Caco-2 (cell line): ENCODE results near the gene SHQ1. TPM values are rescaled to one million over a fixed set of nuclear protein-coding genes. Genes with fewer than 3 reads are reported as not detected.

ENCODE experiments used
- BruUV-seq: library from RNA; stranded (reverse); fragments of 400-500 nt; replicated peaks from 2 replicates; lab custom pipeline; 2021; lab: Mats Ljungman, UMichigan
- CTCF ChIA-PET: fragments of 300-600 bp; sonication (Branson Sonifier 250); formaldehyde crosslinking; loops from one replicate; lab custom pipeline; 2022; ENCODE audit warnings: antibody characterized with exemption; lab: Charles Lee
- POLR2A ChIA-PET: fragments of 300-600 bp; sonication (Branson Sonifier 250); formaldehyde crosslinking; loops from one replicate; lab custom pipeline; 2022; ENCODE audit warnings: antibody characterized with exemption; lab: Charles Lee
- DNase-seq, 2 experiments: peaks; one replicate each; pipeline versions ENCODE4 v3.0.0 to v3.0.0-alpha.2; 2020 to 2022
- H3K27me3 ChIP-seq: replicated peaks from 2 replicates; pipeline ENCODE4 v1.6.0; 2011; ENCODE audit warnings: low read length; ENCODE audit not compliant: control insufficient read depth, insufficient read depth
- H3K36me3 ChIP-seq: 2 replicates; pipeline ENCODE4 v1.5.1; 2011; ENCODE audit warnings: low read length; ENCODE audit not compliant: control insufficient read depth, insufficient read depth
- H3K4me1 ChIP-seq: fragments of 250-450 bp; sonication (Bioruptor Pico); 2 replicates; pipeline ENCODE4 v1.5.1; 2020; ENCODE audit warnings: mild to moderate bottlenecking
- H3K4me3 ChIP-seq: 2 replicates; pipeline ENCODE4 v1.5.1; 2011; ENCODE audit warnings: low read depth, mild to moderate bottlenecking, control low read depth, low read length
- H3K9me3 ChIP-seq: fragments of 250-450 bp; sonication (Bioruptor Pico); 2 replicates; pipeline ENCODE4 v1.5.1; 2020; ENCODE audit warnings: mild to moderate bottlenecking, moderate library complexity
- H3K27ac Mint-ChIP-seq: one replicate; pipeline ENCODE4 v1.8.0; 2022; ENCODE audit warnings: mixed read lengths; ENCODE audit not compliant: unreplicated experiment
- H3K27me3 Mint-ChIP-seq: one replicate; pipeline ENCODE4 v1.8.0; 2022; ENCODE audit warnings: mixed read lengths; ENCODE audit not compliant: insufficient read depth, unreplicated experiment
- H3K36me3 Mint-ChIP-seq: one replicate; pipeline ENCODE4 v1.8.0; 2022; ENCODE audit warnings: mild to moderate bottlenecking, mixed read lengths; ENCODE audit not compliant: insufficient read depth, unreplicated experiment
- H3K4me1 Mint-ChIP-seq: one replicate; pipeline ENCODE4 v1.8.0; 2022; ENCODE audit warnings: low read depth, mixed read lengths; ENCODE audit not compliant: unreplicated experiment
- H3K4me3 Mint-ChIP-seq: one replicate; pipeline ENCODE4 v1.8.0; 2022; ENCODE audit warnings: mild to moderate bottlenecking, moderate library complexity, mixed read lengths; ENCODE audit not compliant: unreplicated experiment
- H3K9me3 Mint-ChIP-seq: one replicate; pipeline ENCODE4 v1.8.0; 2022; ENCODE audit warnings: mixed read lengths; ENCODE audit not compliant: unreplicated experiment
- CTCF ChIP-seq, 2 experiments: fragments of 200-600 bp in 1 of 2; IDR thresholded peaks; 1 replicate in 1 of 2; 2 replicates in 1 of 2; pipeline versions ENCODE4 v1.5.1 to v1.8.0; 2011 to 2022; ENCODE audit warnings: antibody characterized with exemption in 1 of 2, control low read depth in 1 of 2, inconsistent platforms in 1 of 2, low read depth in 1 of 2, low read length in 1 of 2, mild to moderate bottlenecking in 1 of 2, moderate library complexity in 1 of 2; ENCODE audit not compliant: insufficient read depth in 1 of 2, severe bottlenecking in 1 of 2, unreplicated experiment in 1 of 2
- intact Hi-C: fragments of 100-400 bp; cut with micrococcal nuclease; formaldehyde crosslinking; loops from one replicate; pipeline ENCODE4 v1.10.0; 2022; ENCODE audit not compliant: unreplicated experiment
- total RNA-seq: library from RNA; stranded (reverse); gene quantifications from 2 replicates; pipeline ENCODE4 v1.2.3, GENCODE V29; 2022

Gene SHQ1
- total RNA-seq, 1 experiment from 2014 or later, result 18.8 TPM

GRCh38 chr3:72708441-72708840 is 139.8 kb downstream of the SHQ1 start:
- H3K36me3 ChIP-seq, result no peaks in the 10 kb centered on the region
- H3K27ac Mint-ChIP-seq, result no peak overlapping the region
- no peaks in the 10 kb centered on the region for H3K9me3 Mint-ChIP-seq
- H3K27me3 ChIP-seq, result no peaks in the 10 kb centered on the region
- no peaks in the 10 kb centered on the region for H3K27me3 Mint-ChIP-seq
- CTCF ChIA-PET, result no interaction called here
- H3K9me3 ChIP-seq, result no peaks in the 10 kb centered on the region
- no TSS peak for BruUV-seq
- DNase-seq, result no peak
- no peak for TF ChIP-seq CTCF (IDR thresholded peaks at IDR 0.05; ENCODE audit: insufficient read depth in 1 of 2, low read depth in 1 of 2, low read length in 1 of 2, severe bottlenecking in 1 of 2, unreplicated experiment in 1 of 2)
- H3K4me3 ChIP-seq, result no peak overlapping the region
- POLR2A ChIA-PET, result no interaction called here
- no peaks in the 10 kb centered on the region for H3K36me3 Mint-ChIP-seq
- intact Hi-C loops, result no loop called here
- no peak overlapping the region for H3K4me3 Mint-ChIP-seq
- H3K4me1 ChIP-seq, result peaks cover 11% of the 10 kb centered on the region
- H3K4me1 Mint-ChIP-seq, result peaks cover 8% of the 10 kb centered on the region

GRCh38 chr3:72702997-72703396 is 145.2 kb downstream of the SHQ1 start:
- no peak for TF ChIP-seq CTCF (IDR thresholded peaks at IDR 0.05; ENCODE audit: insufficient read depth in 1 of 2, low read depth in 1 of 2, low read length in 1 of 2, severe bottlenecking in 1 of 2, unreplicated experiment in 1 of 2)
- Histone ChIP-seq H3K9me3 (no peaks in the 10 kb centered on the region), H3K27me3 (no peaks in the 10 kb centered on the region), H3K36me3 (no peaks in the 10 kb centered on the region), H3K4me1 (peaks cover 11% of the 10 kb centered on the region), H3K4me3 (no peak overlapping the region)
- no peak overlapping the region for H3K4me3 Mint-ChIP-seq
- H3K9me3 Mint-ChIP-seq, result no peaks in the 10 kb centered on the region
- ChIA-PET POLR2A (no interaction called here), CTCF (interaction anchor here (0.7 kb wide), 1 partner anchor 76 kb away, joined by 6 read pairs; no protein-coding TSS in a partner anchor)
- peaks cover 8% of the 10 kb centered on the region for H3K4me1 Mint-ChIP-seq
- H3K27ac Mint-ChIP-seq, result no peak overlapping the region
- no TSS peak for BruUV-seq
- H3K27me3 Mint-ChIP-seq, result no peaks in the 10 kb centered on the region
- H3K36me3 Mint-ChIP-seq, result no peaks in the 10 kb centered on the region
- intact Hi-C loops, result no loop called here
- DNase-seq, result no peak

GRCh38 chr3:72702390-72702789 is 145.9 kb downstream of the SHQ1 start:
- intact Hi-C loops, result no loop called here
- Mint-ChIP-seq H3K4me3 (no peak overlapping the region), H3K9me3 (no peaks in the 10 kb centered on the region), H3K4me1 (peaks cover 8% of the 10 kb centered on the region), H3K27me3 (no peaks in the 10 kb centered on the region), H3K27ac (no peak overlapping the region), H3K36me3 (no peaks in the 10 kb centered on the region)
- no peak for DNase-seq
- Histone ChIP-seq H3K36me3 (no peaks in the 10 kb centered on the region), H3K27me3 (no peaks in the 10 kb centered on the region), H3K4me3 (no peak overlapping the region), H3K4me1 (peaks cover 11% of the 10 kb centered on the region), H3K9me3 (no peaks in the 10 kb centered on the region)
- POLR2A ChIA-PET, result no interaction called here
- BruUV-seq, result no TSS peak
- CTCF ChIA-PET, result interaction anchor here (0.5 kb wide), 1 partner anchor 30 kb away, joined by 16 read pairs; no protein-coding TSS in a partner anchor
- no peak for TF ChIP-seq CTCF (IDR thresholded peaks at IDR 0.05; ENCODE audit: insufficient read depth in 1 of 2, low read depth in 1 of 2, low read length in 1 of 2, severe bottlenecking in 1 of 2, unreplicated experiment in 1 of 2)
